Osteocyte (in vitro differentiated cells): Measurements from ENCODE around the gene WHRN. TPM values are rescaled to one million over a fixed set of nuclear protein-coding genes. Genes with fewer than 3 reads are reported as not detected.

Experiments used
- DNase-seq: peaks from one replicate; pipeline ENCODE4 v3.0.0; 2021; ENCODE audit warnings: mixed read lengths; ENCODE audit not compliant: unreplicated experiment; ENCODE audit errors: extremely low spot score
- H3K27ac Mint-ChIP-seq: one replicate; pipeline ENCODE4 v1.8.0; 2021; ENCODE audit warnings: mild to moderate bottlenecking, mixed read lengths; ENCODE audit not compliant: unreplicated experiment
- H3K27me3 Mint-ChIP-seq: one replicate; pipeline ENCODE4 v1.8.0; 2021; ENCODE audit warnings: mixed read lengths; ENCODE audit not compliant: unreplicated experiment
- H3K36me3 Mint-ChIP-seq: one replicate; pipeline ENCODE4 v1.8.0; 2021; ENCODE audit warnings: mixed read lengths; ENCODE audit not compliant: unreplicated experiment
- H3K4me1 Mint-ChIP-seq: one replicate; pipeline ENCODE4 v1.8.0; 2021; ENCODE audit warnings: mixed read lengths; ENCODE audit not compliant: unreplicated experiment
- H3K4me3 Mint-ChIP-seq: one replicate; pipeline ENCODE4 v1.8.0; 2021; ENCODE audit warnings: mild to moderate bottlenecking, moderate library complexity, mixed read lengths; ENCODE audit not compliant: unreplicated experiment
- H3K9me3 Mint-ChIP-seq: one replicate; pipeline ENCODE4 v1.8.0; 2021; ENCODE audit warnings: mixed read lengths; ENCODE audit not compliant: unreplicated experiment
- total RNA-seq: library from RNA; stranded (reverse); gene quantifications from 2 replicates; pipeline ENCODE4 v1.2.1, GENCODE V29; 2021
- TF ChIP-seq, protein P1 (sequence below): fragments of 200-600 bp; sonication (generic); IDR thresholded peaks from 2 replicates; pipeline ENCODE4 v1.5.0; 2021; ENCODE audit warnings: antibody characterized with exemption, mild to moderate bottlenecking, moderate library complexity

Gene WHRN
- total RNA-seq, 1 donor from 2014 or later, result 12.0 TPM

DNA sequence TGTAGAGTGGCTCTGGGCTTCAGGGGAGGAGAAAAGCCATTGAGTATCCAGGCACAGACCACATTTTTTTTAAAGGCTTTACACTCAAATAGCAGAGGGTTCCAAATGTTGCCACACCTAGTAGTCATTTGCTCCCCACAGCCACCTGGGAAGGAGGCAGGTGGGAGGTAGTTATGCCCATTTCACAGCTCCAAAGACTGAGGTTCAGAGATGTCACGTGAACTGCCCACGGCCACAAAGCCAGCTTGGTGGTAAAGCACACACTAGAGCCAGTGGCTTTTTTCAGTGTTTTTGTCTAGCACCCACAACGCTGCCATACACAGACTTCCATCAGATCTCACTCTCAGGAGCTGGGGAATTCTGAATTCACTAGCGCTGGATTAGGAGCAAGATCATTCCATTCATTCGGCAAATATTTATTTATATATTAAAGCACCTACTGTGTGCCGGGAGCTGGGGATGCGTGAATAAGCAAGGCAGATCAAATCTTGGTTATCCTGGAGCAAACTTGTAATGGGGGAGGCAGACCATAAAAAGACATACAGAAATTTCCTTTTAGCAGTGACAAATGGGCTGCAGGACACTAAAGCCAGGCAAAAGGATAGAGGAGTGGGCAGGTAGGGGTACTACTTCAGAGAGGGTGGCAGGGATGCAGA is 7.4 kb downstream of the WHRN start:
- H3K9me3 Mint-ChIP-seq, result no peaks in the 10 kb centered on the region
- H3K27me3 Mint-ChIP-seq, result peaks cover 11% of the 10 kb centered on the region
- peaks cover 18% of the 10 kb centered on the region for H3K4me1 Mint-ChIP-seq
- TF ChIP-seq, protein P1, sequence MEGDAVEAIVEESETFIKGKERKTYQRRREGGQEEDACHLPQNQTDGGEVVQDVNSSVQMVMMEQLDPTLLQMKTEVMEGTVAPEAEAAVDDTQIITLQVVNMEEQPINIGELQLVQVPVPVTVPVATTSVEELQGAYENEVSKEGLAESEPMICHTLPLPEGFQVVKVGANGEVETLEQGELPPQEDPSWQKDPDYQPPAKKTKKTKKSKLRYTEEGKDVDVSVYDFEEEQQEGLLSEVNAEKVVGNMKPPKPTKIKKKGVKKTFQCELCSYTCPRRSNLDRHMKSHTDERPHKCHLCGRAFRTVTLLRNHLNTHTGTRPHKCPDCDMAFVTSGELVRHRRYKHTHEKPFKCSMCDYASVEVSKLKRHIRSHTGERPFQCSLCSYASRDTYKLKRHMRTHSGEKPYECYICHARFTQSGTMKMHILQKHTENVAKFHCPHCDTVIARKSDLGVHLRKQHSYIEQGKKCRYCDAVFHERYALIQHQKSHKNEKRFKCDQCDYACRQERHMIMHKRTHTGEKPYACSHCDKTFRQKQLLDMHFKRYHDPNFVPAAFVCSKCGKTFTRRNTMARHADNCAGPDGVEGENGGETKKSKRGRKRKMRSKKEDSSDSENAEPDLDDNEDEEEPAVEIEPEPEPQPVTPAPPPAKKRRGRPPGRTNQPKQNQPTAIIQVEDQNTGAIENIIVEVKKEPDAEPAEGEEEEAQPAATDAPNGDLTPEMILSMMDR, result no peak
- H3K4me3 Mint-ChIP-seq, result no peak overlapping the region
- peaks cover 7% of the 10 kb centered on the region for H3K36me3 Mint-ChIP-seq
- H3K27ac Mint-ChIP-seq, result no peak overlapping the region
- DNase-seq, result no peak

DNA sequence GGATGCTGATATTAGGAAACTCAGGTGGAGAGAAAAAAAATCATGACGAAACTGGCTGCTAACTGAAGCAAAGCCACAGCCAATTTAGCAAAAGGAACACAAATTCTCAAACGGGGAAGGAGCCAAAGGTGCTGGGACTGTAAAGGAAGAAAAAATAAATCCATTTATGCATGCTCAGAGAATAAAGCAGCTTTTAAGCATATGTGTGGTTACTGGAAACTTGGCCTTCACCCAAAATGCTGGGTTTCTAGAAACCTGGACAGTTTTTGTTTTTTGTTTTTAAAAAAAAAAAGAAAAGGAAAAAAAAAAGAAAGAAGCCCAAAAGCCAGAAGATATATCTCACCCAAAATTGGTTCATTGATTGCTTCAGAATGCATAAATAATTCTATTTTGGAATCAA is 8.0 kb downstream of the WHRN start:
- no peak for DNase-seq
- Mint-ChIP-seq H3K27ac (no peak overlapping the region), H3K27me3 (peaks cover 11% of the 10 kb centered on the region), H3K9me3 (no peaks in the 10 kb centered on the region), H3K4me1 (peaks cover 12% of the 10 kb centered on the region), H3K4me3 (no peak overlapping the region), H3K36me3 (peaks cover 7% of the 10 kb centered on the region)
- TF ChIP-seq, protein P1, result no peak

DNA sequence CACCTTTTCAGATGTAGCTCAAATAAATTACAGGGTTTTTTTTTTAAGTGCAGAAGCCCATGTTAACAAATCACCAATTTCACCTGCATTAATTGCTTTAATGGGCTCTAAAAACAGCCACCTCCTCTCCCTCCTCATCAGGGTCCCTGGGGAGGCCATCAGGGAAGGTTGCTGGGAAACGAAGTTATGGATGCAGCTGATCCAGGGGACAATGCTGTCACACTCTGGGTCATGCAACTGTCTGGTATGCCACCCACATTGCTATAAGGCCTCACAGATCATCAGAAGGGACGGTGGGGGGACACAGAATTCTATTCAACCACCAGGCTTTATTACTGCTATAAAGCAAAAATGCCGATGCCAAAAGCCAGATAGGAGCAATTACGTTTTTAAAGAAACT is 9.3 kb downstream of the WHRN start:
- Mint-ChIP-seq H3K27me3 (peaks cover 11% of the 10 kb centered on the region), H3K4me3 (no peak overlapping the region), H3K27ac (no peak overlapping the region), H3K36me3 (peaks cover 7% of the 10 kb centered on the region), H3K9me3 (no peaks in the 10 kb centered on the region), H3K4me1 (peaks cover 3% of the 10 kb centered on the region)
- TF ChIP-seq, protein P1, result no peak
- no peak for DNase-seq

DNA sequence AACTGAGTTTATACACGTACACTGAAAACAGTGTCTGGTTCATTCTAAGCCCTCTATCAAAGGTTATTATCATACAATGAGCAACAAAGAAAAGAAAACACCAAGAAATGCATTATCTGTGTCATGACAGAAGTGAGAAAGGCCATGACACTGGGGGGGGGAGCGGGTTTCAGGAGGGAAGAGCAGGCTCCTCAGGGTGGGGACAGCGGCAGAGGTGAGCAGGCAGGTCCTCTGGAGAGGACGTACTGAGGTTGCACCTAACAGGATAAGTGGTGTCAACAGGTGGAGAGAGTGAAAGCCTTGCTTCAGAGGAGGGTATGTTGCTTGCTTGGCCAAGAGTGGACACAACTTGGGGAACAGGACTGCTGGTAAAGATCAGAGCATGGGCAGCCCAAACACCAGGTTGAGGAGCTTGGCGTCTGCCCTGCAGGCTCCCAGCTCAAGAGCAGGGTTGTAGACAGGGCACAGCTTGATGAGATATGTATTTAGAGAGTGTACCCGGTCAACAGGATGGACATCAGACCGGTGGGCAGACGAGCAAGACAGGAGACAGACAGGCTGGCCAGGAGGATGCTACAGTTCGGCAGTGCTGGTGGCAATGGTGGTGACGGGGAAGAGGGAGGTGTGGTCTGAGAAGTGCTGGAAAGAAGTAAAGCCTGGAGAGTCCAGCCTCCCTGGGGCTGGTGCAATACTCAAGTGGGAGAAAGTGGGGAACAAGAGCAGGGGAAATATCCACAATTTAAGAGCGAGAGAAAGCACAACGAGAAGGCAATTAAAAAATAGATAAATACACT is 10.3 kb downstream of the WHRN start:
- Mint-ChIP-seq H3K36me3 (peaks cover 7% of the 10 kb centered on the region), H3K4me3 (no peak overlapping the region), H3K4me1 (no peaks in the 10 kb centered on the region), H3K27ac (no peak overlapping the region), H3K27me3 (peaks cover 11% of the 10 kb centered on the region), H3K9me3 (no peaks in the 10 kb centered on the region)
- DNase-seq, result no peak
- TF ChIP-seq, protein P1, result no peak

DNA sequence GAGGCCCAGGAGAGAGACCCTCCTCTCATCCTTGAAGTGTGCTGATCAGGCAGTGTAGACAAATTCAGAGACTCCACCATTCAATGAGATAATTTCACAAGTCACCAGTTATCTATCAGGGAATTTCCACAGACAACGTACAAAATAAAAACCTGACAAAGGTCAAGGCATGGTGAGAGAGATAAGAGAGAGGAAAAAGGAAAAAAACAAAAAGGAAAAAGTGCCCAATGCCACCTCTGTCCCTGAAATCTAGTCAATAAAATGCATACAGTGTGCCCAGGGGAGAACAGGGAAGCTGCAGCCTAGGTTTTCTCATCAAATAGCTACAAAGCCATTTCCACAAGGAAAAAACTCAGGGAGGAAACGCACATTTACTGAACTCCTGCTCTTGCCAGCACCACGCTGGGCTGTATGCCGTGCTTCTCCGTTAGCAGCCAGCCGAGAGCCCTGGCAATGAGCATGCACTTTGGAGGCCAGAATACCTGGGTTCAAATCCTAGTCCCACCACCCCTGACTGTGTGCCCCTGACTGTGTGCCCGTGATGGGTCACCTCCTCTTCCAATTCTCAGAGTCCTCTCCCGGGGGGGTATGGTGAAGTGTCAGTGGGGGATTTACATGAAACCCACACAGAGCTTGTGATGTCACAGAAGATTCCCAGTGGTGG is 11.6 kb downstream of the WHRN start:
- no peak overlapping the region for H3K27ac Mint-ChIP-seq
- no peaks in the 10 kb centered on the region for H3K4me1 Mint-ChIP-seq

More for the DNA sequence above, 11.6 kb downstream of the WHRN start:
- no peak overlapping the region for H3K4me3 Mint-ChIP-seq
- H3K9me3 Mint-ChIP-seq, result no peaks in the 10 kb centered on the region
- peaks cover 2% of the 10 kb centered on the region for H3K36me3 Mint-ChIP-seq
- no peak for DNase-seq
- peaks cover 9% of the 10 kb centered on the region for H3K27me3 Mint-ChIP-seq
- TF ChIP-seq, protein P1, result no peak
